HG02938 (cell line): ENCODE measurements around the gene HSP90AB1.

Experiments used
- ATAC-seq: cut with Tn5 transposase; IDR thresholded peaks from one replicate; pipeline ENCODE4 v1.9.1; 2021; ENCODE audit warnings: mild to moderate bottlenecking, moderate library complexity; ENCODE audit not compliant: unreplicated experiment

Gene HSP90AB1

GRCh38 chr6:44284121-44284520, 37.2 kb downstream of the HSP90AB1 start:
- ATAC-seq: no peak

DNA sequence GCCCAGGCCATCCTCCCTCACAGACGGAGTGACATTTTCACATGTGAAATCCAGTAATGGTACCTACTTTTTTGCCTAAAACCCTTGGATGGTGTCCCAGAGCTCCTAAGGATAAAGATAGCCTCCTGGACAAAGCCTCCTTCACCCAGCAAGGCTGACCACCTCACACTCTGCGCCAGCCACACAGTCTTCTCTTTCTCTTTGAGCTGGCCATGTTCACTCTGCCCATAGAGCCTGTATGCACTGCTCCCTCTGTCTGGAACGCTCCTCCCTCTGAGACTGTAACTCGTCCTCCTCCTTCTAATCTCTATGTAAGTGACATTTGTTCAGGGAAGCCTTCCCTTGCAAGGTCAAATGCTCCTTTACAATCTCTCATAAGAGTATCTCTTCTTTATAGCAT, 38.0 kb downstream of the HSP90AB1 start:
- no peak for ATAC-seq

DNA sequence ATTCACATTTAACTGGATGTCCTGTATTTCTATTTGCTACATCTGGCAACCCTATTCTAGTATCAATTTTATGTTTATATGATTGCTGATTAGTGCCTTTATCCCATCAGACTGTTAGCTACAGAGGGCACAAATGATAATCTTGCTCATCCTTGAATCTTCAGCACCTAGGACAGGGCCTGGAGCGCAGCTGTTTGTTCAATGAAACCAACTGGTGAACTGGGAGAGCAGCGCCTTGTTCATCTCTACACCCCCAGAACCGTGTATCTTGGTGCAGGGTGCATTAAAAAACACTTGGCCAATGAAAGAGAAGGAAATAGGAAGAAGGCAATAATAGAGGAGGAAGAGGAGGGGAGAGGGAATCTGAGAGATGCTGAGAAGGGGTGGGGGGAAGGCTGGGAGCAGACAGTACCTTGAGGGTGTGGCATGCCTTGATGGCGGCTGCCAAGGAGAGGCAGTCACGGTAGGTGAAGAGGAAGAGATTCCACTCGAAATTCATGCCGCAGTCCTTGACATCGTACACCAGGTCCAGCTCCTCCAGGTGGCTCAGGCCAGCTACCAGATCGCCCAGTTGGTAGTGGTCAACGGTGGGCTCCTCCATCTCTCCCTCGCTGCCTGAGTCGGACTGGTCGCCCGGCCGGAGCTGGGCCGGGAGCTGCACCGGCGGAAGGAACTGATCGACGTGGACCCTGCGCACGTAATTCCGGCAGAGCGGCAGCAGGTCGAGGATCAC, 38.8 kb downstream of the HSP90AB1 start:
- no peak for ATAC-seq

DNA sequence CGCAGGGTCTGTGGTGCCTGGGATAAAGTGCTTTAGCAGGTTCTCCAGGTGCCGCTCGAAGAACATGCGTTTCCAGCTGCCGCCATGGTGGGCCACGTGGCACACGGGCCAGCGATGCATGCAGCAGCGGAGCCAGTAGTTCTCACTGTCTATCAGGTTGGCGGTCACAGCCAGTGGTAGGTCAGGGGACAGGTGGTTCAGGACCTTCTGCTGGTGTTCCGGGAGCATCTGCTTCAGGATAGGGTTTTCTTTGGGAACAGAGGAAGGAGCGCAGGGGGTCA, 39.3 kb downstream of the HSP90AB1 start:
- no peak for ATAC-seq

DNA sequence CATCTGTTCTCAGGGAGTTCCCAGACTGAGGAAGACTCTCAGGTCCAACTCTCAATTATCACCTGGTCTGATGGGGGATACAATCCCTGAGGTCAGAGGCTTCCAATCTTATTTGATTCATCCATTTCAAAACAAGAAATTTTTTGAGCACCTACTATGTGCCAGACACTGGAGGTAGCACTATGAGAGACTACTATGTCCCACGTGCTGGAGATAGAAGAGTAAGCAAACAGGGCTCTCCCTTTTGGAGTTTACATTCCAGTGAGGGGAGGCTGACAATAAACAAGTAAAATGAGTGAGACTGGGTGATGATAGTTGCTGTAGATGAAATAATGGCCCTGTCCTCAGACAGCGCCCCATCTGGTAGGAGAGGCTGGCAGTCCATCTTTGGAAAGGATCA, 39.8 kb downstream of the HSP90AB1 start:
- ATAC-seq: no peak

- no peak for ATAC-seq
Measured at GRCh38 chr6:44289726-44290260, 42.9 kb downstream of the HSP90AB1 start.

DNA sequence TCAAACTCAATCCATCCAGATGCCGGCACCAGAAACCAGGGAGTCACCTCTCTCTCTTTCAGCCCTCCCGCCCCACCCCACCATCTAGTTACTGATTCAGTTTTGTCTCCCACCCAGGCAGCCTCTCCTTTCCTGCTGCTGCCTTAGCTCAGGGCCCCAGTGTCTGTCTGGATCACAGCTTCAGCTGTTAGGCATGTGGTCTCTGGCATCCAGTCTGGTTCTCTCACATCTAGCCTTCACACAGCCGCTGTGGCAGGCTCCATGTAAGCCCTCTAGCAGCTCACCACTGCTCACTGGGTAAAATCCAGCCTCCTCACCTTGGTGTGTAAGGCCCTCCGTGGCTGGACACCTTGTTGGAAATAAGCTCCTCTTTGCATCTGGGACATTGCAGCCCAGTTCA, 44.9 kb downstream of the HSP90AB1 start:
- no peak for ATAC-seq

GRCh38 chr6:44292661-44293365, 45.9 kb downstream of the HSP90AB1 start:
- no peak for ATAC-seq

- no peak for ATAC-seq
Measured at GRCh38 chr6:44294832-44295791, 48.2 kb downstream of the HSP90AB1 start.

DNA sequence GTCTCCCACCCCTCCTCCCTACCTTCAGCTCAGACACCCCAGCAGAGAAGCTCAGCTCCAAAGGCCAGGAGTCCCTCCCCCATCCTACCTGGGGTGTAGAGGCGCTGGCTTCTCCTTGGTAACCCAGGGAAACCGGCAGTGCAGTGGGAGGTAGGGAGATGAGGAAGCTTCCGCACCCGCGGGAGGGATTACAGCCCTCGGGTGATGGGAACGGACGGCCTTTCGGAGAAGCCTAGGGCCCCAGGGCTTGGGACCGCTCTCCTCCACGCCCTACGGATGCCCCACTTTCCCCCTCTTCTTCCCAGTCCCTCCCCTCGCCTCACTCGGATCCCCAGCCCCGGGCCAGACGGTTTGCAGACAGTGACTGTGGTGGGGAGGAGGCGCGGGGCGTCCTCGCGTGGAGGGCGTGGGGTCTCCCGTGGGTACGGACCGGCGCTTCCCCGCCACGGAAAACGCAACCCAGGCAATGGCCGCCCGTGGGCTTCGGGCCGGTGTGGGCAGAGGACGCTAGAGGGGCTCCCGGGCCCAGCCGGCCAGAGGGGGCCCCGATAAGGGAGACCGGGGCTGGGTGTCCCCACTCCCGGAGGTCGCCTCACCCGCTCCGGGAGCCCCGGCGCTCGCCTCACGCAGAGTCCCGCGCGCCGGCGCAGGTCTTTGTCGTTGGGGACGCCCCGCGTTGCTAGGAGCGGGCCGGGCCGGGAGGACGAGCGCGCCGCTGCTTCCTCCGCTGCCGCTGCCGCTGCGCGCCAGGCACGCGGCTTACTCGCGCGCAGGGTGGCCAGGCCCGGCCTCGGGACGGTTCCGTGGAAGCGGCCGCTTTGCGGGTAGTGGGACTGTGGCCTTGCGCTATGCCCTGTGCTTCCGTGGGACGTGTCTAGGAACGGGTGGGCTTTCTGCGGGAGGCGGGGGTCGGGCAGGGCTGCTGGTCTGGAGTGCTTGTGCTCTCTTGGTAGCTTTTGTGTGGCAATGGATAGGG, 50.5 kb downstream of the HSP90AB1 start:
- no peak for ATAC-seq

DNA sequence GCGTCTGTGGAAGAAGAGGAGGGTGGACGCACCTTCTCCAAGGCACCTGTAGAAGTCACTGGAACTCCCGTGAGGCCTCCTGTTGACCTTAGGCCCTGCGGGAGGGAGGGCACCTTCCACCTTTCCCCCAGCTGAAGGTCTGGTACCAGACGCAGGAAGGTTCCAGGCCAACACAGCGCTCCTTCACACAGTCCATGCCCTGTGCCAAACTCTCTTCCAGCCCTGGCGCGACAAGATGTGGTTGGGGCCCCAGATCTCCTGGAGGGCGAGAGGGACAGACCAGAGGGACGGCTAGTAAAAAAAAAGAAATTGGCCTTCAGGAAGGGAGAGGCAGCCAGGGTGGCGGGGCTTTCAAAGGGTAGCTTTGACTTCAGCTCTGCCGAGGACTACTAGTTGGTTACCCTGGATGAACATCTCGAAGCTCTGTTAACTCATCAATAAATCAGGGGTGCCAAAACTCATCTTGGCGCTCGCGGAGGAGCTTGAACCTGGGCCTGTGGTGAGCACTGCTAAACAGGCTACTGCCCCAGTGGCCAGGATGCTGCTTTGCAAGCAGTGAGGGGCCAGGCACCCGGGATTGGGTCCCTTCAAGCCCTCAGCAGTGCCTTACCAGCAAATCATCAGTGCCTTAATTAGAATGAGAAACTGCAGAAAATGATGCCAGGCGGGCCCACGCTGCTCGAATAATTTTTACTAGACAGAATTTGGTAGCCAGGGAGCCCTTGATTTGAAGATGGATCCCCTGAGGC, 51.3 kb downstream of the HSP90AB1 start:
- ATAC-seq: no peak

DNA sequence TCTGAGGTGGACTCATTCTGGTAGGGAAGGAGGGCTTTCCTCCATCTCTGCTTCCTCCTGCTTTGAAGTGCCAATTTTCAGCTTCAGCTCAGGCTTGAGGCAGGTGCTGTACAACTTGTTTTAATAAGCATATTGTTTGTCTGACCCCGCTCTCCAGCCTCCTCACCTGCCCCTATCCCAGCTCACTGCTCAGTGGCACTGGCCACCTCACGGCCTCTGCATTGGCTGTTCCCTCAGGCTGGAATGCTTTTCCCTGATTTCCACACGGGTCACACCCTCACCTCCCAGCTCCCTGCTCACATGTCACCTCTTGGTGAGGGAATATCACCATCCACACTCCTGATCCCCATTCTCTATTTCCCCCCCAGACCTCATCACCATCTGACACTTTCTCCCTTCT, 52.0 kb downstream of the HSP90AB1 start:
- ATAC-seq: no peak

GRCh38 chr6:44300292-44300823, 53.5 kb downstream of the HSP90AB1 start:
- no peak for ATAC-seq

- no peak for ATAC-seq
Measured at GRCh38 chr6:44301106-44301505, 54.2 kb downstream of the HSP90AB1 start.

- no peak for ATAC-seq
Measured at GRCh38 chr6:44301782-44302564, 55.1 kb downstream of the HSP90AB1 start.

DNA sequence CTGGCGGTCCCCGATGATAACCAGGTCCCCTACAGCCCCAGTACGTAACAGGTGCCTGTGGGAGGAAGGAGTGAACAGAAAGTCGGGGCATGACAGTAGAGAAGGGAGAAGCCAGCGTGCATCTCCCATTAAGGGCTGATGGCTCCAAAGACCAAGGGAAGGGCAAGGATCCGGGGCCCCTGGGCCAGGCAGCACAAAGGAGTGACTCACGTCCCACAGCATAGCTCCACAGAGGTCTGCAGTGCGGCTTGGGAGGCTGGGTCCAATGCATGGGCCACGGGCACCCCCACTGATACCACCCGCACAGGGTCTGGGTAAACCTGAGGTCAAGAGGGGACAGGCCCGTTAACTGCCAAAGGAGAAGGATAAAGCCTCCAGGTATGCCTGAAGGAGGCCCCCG, 56.0 kb downstream of the HSP90AB1 start:
- ATAC-seq: no peak
